GM19395 (cell line): Measurements from ENCODE around the gene RNF113B.

ENCODE experiments used
- ATAC-seq: cut with Tn5 transposase; IDR thresholded peaks from one replicate; pipeline ENCODE4 v1.9.1; 2021; ENCODE audit warnings: mild to moderate bottlenecking, moderate library complexity; ENCODE audit not compliant: unreplicated experiment

The RNF113B gene

GRCh38 chr13:98176777-98177608 is at the start of gene RNF113B:
Gene RNF113B (minus strand): TSS chr13:98177269. CDS start chr13:98177236, 33 bp downstream.
- ATAC-seq, result no peak

- no peak for ATAC-seq
Measured at GRCh38 chr13:98226496-98226895, 49.4 kb upstream of the RNF113B start.

- no peak for ATAC-seq
Measured at GRCh38 chr13:98225036-98225940, 48.2 kb upstream of the RNF113B start.

- no peak for ATAC-seq
Measured at GRCh38 chr13:98224557-98224956, 47.5 kb upstream of the RNF113B start.

- no peak for ATAC-seq
Measured at GRCh38 chr13:98223741-98224140, 46.7 kb upstream of the RNF113B start.

DNA sequence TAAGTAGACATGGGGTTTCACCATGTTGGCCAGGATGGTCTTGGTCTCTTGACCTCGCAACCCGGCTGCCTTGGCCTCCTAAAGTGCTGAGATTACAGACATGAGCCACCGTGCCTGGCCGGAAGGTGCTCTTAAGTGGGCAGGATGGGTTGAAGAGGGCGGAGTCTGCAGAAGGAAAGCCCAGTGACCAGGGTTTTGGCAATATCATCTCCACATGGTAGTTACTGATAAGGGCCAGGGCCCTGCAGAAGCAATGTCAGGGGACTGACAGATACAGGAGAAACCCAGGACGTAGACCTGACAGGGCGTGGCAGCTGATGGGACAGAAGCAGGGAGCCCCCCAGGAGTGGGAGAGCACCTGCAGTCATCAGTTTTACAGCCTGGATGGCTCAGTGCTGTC is 45.7 kb upstream of the RNF113B start:
- no peak for ATAC-seq

- ATAC-seq, result no peak
Measured at GRCh38 chr13:98222081-98222554, 45.0 kb upstream of the RNF113B start.

DNA sequence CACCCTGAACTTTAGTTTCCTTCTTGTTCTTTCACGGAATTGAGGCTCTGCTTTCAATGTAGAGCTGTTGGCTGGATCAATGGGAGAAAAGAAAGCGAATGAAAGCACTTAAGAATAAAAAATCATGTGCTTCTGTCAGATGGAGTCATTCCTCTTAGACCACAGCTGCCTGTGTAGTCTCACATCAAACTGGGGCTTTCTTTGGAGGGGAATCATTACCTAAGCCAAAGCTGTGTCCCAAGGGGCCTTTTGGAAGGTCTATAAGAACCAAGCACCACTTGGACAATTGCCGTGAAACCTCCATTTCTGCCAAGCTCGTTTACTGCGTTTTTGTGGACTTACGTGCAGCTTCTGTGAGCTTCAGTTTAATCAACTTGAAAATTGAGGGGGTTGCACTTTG is 44.2 kb upstream of the RNF113B start:
- ATAC-seq, result no peak

DNA sequence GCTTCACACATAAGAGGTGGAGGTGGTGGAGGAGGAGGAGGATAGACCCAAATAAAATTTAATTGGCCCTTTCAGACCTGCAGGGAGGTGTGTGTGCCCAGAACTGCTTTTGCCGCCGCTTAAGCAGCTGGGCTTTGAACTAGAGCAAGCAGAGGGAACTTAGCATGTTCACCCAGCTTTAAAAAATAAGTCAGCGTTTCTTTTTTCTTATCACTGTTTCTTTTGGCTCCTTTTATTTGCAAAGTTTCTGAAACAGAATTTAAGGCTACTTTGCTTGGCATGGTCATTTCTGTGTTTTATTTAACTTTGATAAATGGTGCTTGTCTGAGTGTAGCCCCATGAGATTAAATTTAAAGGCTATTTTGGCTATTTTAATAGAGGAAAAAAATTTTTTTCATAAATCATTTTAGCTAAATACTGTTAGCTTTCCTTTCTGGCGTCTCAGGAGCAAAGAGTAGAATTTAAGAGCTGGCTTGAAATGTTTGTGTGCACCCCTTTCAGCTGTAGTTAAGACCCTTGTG is 43.3 kb upstream of the RNF113B start:
- ATAC-seq, result no peak

- no peak for ATAC-seq
Measured at GRCh38 chr13:98219685-98220084, 42.6 kb upstream of the RNF113B start.

GRCh38 chr13:98217597-98217996 is 40.5 kb upstream of the RNF113B start:
- ATAC-seq, result no peak

GRCh38 chr13:98216711-98217285 is 39.7 kb upstream of the RNF113B start:
- no peak for ATAC-seq

DNA sequence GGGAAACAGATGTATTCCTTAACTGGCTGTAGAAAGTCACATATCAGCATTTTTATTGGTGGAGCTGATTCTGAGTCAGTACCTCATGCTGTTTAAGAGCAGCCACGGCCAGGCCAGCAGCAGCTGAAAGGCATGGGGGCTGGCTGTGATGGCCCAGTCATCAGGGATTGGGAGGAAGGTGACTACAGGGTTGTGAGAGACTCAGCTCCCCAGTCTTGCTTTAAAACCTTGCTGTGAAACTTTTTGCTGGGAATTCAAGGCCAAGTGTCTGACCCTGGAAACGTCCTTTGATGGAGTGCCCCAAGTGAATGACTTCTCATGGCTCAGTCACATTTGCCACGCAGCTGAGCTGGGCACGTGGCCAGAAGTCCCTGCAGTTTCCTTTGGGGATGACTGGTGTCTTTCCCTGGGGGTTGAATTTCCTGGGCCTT is 39.1 kb upstream of the RNF113B start:
- ATAC-seq, result no peak

DNA sequence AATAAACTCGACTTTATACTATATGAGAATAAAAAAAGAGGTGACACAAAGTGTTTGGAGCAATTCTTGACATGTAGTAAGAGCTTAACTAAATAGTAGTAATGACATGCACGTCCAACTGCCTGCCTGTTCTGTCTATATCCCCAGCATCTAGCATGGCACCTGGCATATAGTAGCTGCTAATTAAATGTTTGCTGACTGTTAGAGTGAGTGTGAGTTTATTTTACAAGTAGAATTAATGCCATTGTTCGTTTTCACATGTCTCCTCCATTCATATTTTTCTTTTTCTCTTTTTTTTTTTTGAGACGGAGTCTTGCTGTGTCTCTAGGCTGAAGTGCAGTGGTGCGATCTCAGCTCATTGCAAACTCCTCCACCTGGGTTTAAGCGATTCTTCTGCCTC is 38.4 kb upstream of the RNF113B start:
- no peak for ATAC-seq

GRCh38 chr13:98214707-98215106 is 37.6 kb upstream of the RNF113B start:
- no peak for ATAC-seq

- ATAC-seq, result no peak
Measured at GRCh38 chr13:98214008-98214643, 37.1 kb upstream of the RNF113B start.

DNA sequence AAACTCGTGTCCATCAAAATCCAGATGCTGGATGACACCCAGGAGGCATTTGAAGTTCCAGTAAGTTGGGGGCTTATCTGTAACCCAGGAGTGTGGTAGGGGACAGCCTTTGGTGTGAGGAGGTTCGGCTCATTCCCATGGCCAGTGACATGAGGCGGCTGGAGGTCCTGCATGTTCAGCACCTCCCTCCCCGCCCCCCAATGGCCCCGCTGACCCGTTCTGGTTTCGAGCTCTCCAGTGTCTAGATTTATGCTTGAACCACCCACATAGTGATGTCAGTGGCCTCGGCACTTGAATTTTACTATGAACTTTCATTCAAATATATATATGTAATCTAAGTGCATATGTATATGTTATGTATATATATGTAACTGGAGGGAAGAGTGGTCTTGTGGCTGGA is 36.3 kb upstream of the RNF113B start:
- no peak for ATAC-seq

DNA sequence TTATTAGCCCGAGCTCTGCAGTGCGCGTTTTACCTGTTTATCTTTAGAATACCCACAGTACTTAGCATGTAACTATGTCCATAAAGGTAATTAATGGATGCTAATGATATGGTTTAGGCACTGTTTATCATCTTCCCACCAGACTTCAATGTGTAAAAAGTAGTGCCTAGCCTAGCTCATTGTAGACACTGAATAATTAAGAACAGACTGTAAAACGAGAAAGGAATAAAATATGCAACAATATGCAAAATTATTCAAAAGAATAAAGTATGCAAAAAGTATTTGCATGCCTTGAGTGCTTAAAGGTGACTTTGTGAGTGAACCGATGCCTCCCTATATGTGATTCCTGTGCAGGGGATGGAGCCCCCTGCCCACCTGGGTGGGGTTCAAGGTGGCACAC is 35.7 kb upstream of the RNF113B start:
- ATAC-seq, result no peak

DNA sequence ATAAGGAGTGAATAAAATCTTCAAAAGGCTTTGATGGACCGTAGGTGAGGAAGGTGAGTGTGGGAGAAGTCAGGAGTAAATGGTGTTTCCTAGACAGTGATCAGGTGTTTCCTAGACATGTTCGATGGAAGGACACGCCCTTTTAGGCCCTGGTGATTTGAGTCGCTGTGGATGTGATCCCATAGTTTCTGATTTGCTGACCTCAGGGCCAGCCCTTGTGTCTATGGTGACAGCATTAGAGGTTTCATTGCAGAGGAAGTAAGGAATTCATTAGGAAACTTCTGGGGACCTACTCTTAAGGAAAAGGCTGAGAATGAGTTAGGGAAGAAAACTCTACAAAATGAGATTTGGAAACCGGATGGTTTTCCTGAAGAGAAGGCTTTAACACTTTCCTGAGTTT is 31.5 kb upstream of the RNF113B start:
- ATAC-seq, result no peak

DNA sequence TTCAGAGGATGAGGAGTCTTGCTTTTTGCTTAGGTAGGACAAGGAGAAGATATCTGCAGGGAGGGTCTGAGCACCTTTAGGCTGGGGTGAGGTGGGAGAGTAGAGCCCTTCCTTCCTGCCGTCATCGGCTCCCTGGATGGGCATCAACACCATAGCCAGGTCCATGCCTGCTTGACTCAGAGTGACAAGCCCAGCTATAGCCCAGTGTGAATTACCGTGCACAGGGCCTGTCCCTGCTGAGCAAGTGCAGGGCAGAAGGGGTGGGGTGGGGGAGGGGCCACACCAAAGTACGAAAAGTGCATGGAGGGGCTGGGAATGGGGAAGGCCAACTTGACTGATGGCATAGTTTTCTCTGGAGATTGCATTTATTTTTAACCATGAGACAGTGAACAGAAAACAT is 30.3 kb upstream of the RNF113B start:
- ATAC-seq, result no peak

DNA sequence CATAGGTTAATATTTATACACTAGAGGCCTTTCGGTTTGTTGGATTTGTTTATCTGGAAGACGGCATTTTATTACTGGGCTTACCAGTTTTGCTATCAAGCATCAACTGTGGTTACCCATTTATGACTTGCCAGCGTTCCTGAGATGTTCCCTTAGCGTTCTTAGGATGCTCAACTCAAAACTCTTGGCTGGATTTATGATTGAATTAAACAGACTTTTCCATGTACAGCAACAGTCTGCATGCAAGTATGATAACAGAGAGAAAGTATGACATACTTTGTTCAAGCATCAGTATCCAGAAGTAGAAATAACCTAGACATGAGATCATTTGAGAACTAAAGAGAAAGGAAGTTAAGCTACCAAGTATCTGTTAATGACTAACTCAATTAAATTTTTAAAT is 29.9 kb upstream of the RNF113B start:
- no peak for ATAC-seq
